ENCODE data around the gene SIGLEC12. TPM values are rescaled to one million over a fixed set of nuclear protein-coding genes. Genes with fewer than 3 reads are reported as not detected.

The SIGLEC12 gene
- not detected in 2 replicates for total RNA-seq
- long read RNA-seq: 0 reads

DNA sequence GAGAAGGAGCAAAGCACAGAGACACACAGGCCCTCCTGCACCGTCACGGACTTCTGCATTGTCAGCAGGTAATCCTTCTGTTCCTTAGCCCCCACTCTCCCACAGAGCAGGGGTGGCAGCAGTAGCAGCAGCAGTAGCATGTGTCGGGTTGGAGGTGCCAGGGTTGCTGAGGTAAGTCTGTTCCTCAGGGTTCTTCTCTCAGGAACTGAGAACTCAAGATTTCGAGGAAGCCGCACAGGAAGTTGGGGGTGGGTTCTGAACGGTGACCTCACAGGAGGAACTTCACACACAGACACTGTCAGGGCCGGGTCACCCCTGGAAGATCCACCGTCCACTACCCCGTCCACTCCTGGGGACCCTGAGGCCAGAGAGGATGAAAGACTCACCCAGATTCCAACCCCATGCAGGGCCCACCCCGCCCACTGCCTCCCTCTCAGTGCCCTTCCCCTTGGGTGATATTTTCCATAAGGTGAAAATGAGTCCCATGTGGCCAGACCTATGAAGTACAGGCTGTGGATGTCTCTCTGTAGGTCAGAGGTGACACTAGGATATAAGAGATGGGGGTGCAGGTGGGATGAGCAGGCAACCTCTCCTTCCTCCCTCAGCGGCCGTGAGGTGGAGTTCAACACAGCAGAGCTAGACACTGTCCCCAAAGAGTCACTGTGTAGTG is at the start of gene SIGLEC12:
SIGLEC12 (minus strand) TSS at position 207 of the 670 bp plus-strand sequence; CDS start at position 140, 67 bp downstream.
- Mint-ChIP-seq H3K4me3 (no peak within 1 kb of the TSS), H3K9me3 (no peaks in the 10 kb centered on the region), H3K27me3 (ENCODE audit: low read depth) (peaks cover 53% of the 10 kb centered on the region), H3K4me1 (no peaks in the 10 kb centered on the region), H3K27ac (ENCODE audit: unreplicated experiment) (no peak within 1 kb of the TSS), H3K36me3 (ENCODE audit: low read depth) (no peaks in the 10 kb centered on the region)
- DNase-seq (ENCODE audit: low read depth, low spot score): no peak
- TF ChIP-seq, protein P1, sequence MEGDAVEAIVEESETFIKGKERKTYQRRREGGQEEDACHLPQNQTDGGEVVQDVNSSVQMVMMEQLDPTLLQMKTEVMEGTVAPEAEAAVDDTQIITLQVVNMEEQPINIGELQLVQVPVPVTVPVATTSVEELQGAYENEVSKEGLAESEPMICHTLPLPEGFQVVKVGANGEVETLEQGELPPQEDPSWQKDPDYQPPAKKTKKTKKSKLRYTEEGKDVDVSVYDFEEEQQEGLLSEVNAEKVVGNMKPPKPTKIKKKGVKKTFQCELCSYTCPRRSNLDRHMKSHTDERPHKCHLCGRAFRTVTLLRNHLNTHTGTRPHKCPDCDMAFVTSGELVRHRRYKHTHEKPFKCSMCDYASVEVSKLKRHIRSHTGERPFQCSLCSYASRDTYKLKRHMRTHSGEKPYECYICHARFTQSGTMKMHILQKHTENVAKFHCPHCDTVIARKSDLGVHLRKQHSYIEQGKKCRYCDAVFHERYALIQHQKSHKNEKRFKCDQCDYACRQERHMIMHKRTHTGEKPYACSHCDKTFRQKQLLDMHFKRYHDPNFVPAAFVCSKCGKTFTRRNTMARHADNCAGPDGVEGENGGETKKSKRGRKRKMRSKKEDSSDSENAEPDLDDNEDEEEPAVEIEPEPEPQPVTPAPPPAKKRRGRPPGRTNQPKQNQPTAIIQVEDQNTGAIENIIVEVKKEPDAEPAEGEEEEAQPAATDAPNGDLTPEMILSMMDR (conservative IDR thresholded peaks at IDR 0.05): no peak

DNA sequence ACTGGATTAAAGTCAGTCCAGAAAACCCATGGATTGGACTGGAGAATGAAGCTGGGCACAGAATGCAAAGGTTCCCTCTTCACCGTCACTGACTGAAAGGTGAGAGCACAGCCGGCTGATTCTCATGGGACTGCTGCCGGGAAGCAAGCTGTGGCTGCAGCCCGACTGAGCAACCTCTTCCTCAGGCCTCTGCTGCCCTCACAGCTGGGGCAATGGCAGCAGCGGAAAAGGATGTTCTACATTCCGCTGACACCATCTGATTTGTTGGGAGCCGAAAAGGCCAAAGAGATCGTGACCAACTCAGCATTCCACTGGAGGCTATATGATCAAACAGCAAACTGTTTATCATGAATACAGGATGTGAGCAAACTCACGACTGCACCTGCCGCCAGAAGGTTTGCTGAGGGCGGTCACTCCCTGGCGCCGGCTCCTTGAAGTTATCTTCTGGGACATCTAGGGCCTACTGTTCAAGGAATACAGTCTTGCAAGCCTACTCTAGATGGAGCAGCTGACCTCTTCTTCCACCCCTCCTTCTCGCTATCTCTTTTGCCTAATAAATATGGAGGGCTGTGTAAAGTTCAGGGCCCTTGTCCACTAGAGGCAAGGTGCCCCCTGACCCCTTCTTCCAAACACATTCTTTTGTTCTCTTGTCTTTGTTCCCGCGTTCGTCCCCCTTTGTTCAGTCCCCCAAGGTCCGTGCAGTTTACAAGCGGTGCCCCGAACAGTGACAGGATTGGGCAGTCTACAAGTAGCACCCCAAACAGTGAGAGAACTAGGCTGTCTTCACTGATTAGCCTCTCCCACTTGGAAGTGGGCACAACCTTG is 49.5 kb upstream of the SIGLEC12 start:
- H3K9me3 Mint-ChIP-seq: no peaks in the 10 kb centered on the region

DNA sequence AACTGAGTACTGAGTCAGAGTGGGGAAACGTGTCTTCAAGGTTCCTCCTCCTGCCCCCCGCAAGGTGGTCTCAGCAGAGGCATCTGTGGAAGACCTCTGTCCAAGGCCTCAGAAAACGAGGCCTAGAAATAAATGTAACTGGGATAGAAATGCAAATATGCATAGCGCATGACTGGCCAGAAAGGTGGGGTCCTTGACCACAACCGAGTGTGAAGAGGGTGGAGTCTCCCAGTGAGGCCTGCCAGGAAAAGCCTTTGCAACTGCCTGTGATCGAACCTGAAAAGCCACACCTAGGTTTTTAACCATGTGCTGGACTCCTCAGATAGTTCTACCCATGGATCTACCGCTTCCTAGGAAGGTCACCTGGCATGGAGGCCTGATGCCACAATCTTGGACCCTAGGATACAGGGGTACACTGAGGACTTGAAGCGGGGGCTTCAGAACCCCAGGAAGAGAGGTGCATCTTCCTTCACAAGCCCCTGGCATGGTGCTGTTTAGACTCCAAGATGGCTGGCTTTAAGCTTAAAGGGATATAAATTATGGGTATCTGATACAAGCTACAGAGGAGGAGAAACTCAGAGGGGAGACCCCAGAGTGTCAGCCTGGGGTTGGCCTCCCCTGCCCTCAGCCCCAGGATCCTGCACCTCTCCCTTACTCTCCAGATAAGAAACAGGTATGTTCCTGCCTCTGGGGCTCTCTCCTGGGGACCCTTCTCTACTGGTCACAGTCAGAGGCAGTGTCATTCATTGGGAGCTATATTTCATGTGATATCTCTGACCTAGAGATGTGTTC is 48.1 kb upstream of the SIGLEC12 start:
- Mint-ChIP-seq H3K4me3 (no peak overlapping the region), H3K27ac (ENCODE audit: unreplicated experiment) (no peak overlapping the region), H3K9me3 (no peaks in the 10 kb centered on the region), H3K4me1 (no peaks in the 10 kb centered on the region), H3K27me3 (ENCODE audit: low read depth) (peaks cover 65% of the 10 kb centered on the region), H3K36me3 (ENCODE audit: low read depth) (no peaks in the 10 kb centered on the region)
- TF ChIP-seq, protein P1 (conservative IDR thresholded peaks at IDR 0.05): no peak
- no peak for DNase-seq (ENCODE audit: low read depth, low spot score)

More for the DNA sequence above, 49.5 kb upstream of the SIGLEC12 start:
- TF ChIP-seq, protein P1 (conservative IDR thresholded peaks at IDR 0.05): no peak
- H3K4me1 Mint-ChIP-seq: no peaks in the 10 kb centered on the region
- peaks cover 73% of the 10 kb centered on the region for H3K27me3 Mint-ChIP-seq (ENCODE audit: low read depth)
- H3K27ac Mint-ChIP-seq (ENCODE audit: unreplicated experiment): no peak overlapping the region
- H3K36me3 Mint-ChIP-seq (ENCODE audit: low read depth): no peaks in the 10 kb centered on the region
- DNase-seq (ENCODE audit: low read depth, low spot score): no peak
- H3K4me3 Mint-ChIP-seq: no peak overlapping the region

DNA sequence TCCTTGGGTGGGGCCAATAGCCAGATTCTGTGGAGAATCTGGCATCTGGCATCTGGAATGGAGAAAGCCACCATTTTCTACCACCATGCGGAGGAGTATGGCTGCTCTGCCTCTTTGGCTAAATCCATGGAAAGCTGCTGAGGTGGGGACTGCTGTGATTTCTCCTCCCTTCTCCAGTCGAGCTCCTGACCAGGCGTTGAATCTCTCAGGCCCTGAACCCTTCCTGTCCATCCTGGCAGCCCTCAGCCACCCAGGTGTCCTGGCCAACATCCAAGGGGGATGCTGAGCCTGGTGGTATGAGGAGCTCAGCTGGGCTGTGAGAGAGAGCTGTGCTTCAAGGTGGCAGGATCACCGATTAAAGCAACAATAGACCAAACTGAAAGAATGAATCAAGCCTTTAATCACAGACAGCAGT is 47.3 kb upstream of the SIGLEC12 start:
- peaks cover 64% of the 10 kb centered on the region for H3K27me3 Mint-ChIP-seq (ENCODE audit: low read depth)

DNA sequence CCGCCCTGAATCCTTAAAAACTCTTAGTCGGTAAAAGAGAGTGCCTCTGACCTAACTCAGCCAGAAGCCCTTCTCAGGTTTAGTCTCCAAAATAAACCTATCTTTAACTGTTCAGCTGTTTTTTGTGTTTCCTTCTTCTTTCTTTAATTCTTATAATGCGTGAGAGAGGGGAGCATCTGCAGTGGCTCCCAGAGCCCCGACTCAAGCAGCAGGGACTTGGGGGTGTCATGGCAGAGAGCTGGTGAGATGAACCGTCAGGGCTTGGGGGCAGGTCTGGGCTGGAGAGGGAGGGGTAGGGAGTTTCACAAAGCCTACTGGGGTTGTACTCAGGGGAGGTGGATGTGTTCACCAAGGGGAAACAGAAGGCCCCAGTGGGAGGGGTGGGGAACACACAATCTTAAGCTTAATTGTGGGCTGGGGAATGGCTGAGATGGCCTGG is 46.6 kb upstream of the SIGLEC12 start:
- no peak overlapping the region for H3K27ac Mint-ChIP-seq (ENCODE audit: unreplicated experiment)
- no peaks in the 10 kb centered on the region for H3K9me3 Mint-ChIP-seq

More for the DNA sequence above, 47.3 kb upstream of the SIGLEC12 start:
- DNase-seq (ENCODE audit: low read depth, low spot score): no peak
- Mint-ChIP-seq H3K4me3 (no peak overlapping the region), H3K9me3 (no peaks in the 10 kb centered on the region), H3K4me1 (no peaks in the 10 kb centered on the region), H3K27ac (ENCODE audit: unreplicated experiment) (no peak overlapping the region), H3K36me3 (ENCODE audit: low read depth) (no peaks in the 10 kb centered on the region)
- TF ChIP-seq, protein P1 (conservative IDR thresholded peaks at IDR 0.05): no peak

More for the DNA sequence above, 46.6 kb upstream of the SIGLEC12 start:
- DNase-seq (ENCODE audit: low read depth, low spot score): no peak
- peaks cover 65% of the 10 kb centered on the region for H3K27me3 Mint-ChIP-seq (ENCODE audit: low read depth)
- H3K4me1 Mint-ChIP-seq: no peaks in the 10 kb centered on the region
- H3K4me3 Mint-ChIP-seq: no peak overlapping the region
- H3K36me3 Mint-ChIP-seq (ENCODE audit: low read depth): no peaks in the 10 kb centered on the region
- TF ChIP-seq, protein P1 (conservative IDR thresholded peaks at IDR 0.05): no peak
